LNCAP (cell line): ENCODE data around the gene FBXO21.

Experiments used
- TF ChIP-seq, protein P1 (sequence below): fragments of 450-650 bp; IDR thresholded peaks from 2 replicates; pipeline ENCODE4 v1.5.1; 2017; ENCODE audit warnings: mild to moderate bottlenecking

The FBXO21 gene

DNA sequence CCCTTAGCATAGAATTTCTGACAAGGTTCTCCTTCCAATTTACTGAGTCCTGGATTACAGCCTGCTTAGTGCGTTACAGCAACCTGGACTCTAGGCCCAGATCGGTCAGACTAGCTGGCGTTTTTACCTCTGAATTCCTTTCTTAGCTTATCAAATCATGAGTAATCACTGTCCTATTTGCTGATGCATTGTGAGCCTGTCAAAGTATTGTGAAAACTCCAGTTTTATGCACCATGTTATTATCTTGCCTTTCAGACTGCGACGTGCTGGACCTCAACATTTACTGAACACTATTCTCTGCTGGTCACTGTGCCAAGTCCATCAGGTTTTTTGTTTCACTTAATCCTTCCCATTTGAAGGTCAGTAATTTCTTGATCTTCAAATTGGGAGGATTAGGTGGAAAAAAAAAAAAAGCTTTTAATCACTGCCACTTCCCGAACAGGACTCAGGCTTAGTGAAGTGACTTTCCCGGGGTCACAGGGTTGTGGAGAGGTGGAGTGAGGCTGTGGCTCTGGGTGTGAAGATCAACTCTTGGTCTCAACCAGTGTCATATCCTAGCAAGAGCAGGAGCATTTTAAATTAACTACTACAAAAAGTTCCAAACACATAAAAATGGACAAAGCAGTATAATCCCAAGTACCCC is 31.2 kb downstream of the FBXO21 start:
- TF ChIP-seq, protein P1, sequence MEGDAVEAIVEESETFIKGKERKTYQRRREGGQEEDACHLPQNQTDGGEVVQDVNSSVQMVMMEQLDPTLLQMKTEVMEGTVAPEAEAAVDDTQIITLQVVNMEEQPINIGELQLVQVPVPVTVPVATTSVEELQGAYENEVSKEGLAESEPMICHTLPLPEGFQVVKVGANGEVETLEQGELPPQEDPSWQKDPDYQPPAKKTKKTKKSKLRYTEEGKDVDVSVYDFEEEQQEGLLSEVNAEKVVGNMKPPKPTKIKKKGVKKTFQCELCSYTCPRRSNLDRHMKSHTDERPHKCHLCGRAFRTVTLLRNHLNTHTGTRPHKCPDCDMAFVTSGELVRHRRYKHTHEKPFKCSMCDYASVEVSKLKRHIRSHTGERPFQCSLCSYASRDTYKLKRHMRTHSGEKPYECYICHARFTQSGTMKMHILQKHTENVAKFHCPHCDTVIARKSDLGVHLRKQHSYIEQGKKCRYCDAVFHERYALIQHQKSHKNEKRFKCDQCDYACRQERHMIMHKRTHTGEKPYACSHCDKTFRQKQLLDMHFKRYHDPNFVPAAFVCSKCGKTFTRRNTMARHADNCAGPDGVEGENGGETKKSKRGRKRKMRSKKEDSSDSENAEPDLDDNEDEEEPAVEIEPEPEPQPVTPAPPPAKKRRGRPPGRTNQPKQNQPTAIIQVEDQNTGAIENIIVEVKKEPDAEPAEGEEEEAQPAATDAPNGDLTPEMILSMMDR, result no peak

DNA sequence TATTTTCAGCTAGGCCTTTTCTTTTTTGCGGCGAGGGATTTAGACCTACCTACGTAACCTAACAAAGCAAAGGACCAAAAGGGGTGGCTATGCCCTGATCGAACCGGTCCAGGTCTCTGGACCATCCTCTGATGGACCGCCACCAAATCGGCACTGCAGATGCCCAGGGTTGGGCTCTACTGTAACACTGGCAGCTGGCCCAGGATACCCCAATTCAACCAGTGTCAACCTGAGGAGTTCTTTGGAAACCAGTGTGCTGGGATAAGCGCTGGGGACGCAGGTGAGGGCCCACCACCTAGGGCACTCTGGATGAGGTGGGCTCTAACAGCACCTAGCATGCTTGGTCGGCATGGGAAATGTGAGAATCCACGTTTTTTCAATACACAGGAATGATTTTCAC is 32.2 kb downstream of the FBXO21 start:
- TF ChIP-seq, protein P1, result no peak

DNA sequence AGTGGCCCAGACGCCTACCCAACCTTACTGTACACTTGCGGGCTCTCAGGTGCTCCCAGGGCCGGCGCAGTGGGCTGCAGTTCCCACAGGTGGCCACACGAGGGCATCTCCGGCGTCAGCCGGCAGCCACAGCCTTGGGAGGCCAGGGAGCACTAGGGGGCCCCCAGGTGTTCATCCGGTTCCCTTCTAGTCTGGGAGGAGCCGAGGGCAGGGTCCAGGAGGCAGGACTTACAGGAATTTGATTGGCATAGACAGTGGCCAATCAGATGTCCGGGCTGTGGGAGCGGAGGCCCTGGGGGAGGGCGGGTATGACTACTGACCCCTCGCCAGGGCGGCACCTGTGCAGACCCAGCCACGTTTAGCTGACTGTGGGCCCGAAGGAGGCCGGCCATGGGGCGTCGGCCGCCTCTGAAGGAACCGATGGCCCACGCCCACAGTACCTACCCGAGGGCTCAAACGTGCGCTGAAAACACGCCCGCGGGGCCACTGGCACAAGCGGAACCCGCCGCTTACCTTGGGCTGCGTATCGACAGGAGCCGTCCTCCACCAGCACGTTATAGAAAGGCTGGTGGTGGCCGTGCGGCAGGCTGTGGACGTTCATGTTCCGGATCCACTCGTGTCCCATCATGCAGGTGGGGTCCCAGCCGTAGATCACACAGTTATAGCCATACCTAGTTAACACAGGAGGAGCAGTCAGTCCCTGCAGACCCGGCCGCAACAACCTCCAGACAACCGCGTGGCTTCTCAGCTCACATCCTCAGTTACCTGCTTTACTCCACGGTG is 34.8 kb downstream of the FBXO21 start:
- TF ChIP-seq, protein P1, result peak; percentile 99

DNA sequence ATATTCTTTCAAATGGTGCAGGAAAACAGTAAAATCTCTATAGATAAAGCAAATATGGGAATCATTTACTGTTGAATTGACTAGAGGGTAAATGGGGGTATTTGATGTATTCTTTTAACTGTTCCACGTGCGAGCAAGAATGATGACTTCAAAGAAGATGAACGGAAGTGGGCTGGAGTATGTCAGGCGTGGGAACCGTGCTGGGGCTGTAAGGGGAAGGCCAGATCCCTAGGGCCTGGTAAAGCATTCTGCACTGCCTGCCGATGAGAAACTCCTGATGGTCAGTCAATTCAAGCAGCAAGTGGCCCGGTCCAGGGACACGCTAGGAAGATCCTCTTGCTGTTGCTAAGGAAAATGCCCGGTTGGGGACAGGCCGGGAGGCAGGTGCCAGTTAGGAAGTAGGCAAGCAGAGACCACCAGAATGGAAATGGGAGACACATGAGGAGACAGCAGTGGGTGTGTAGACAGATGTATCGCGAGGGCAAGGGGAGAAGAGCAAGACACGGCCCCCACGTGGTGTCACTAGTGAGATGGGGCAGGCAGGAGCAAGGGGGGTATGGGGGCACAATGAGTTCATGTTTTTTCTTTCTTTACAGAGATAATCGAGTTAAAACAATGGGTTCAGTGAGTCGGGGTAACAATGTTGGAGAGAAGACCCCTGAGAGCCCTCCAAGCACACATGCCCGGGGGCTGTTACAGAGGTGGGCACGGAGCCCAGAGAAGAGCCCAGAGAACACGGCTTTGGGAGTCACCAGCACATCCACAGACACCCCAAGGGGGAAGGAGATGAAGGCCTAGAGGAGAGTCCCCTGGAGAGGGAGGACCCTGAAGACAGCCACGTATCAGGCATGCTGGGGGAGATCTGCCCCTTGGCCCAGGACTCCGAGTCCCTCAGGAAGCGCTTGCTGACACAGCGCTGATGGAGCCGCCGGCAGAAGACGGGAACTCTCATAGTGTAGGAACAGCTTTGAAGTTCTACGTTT is 37.2 kb downstream of the FBXO21 start:
- TF ChIP-seq, protein P1, result no peak

DNA sequence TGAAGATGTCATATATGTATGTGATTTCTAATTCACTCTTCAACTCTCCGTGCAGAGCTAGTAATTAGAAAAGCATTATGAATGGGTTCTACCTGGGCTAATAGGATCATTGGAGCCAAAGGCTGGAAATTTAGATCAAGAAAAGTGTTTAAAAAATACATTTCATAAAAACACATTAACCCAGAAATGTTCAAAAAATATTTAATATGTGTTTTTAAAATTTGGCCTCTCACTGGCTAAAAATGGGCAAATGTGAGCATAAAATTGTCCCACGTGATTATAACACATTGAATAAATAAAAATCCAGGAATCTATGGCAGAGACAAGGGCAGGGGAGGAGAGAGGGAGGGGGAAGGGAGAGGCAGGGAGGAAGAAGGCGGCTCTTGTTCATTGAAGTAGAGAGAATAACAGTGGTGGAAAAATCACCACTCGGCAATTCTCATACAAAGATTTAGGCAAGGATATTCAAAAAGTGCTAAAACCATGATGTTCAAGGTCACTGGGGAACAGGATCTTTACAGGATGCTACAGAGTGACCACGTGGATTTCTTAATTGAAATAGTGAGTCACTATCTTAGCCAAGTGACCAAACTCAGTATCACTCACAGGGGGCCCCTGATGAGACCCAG is 38.8 kb downstream of the FBXO21 start:
- TF ChIP-seq, protein P1, result peak; percentile 10; the same call in 1 of the 2 replicates

DNA sequence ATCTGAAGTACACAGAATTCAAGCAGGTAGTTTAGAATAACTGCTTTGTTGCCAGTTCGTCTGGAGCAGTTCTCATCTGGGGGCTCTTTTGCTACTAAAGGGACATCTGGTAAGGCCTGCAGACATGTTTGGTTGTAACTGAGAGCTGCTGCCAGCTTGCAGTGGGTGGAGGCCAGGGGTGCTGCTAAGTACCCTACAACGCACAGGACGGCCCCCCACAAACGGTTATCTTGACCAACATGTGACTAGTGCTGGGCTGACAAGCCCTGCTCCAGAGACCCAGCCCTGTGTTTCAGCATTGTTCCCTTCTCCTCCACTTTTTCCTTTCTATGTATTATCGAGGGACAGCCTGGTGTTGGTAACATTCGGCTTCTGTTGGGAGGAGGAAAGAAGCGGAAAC is 40.8 kb downstream of the FBXO21 start:
- TF ChIP-seq, protein P1, result no peak

DNA sequence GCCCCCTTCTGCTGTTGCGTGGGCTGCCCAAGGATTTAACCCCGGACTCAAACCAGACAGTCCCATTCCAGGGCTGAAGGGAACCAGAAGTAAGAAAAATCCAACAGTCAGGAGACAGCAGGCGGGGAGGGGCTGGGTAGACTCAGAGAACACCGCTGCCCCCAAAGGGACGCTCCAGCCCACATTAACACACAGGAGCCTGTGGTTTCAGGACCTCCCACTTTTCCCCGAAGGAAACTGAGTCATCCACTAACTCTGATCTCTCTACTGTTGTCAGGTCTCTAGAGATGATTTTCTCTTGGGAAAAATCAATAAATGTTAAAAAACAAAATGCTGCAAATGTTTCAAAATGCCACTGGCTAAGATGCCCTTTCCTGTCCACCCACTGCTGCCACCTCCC is 41.6 kb downstream of the FBXO21 start:
- TF ChIP-seq, protein P1, result no peak
